HG03354 (cell line): ENCODE results near the gene MYCBP.
"Not testable (repeated sequence)": the region's sequence is repeated elsewhere in the genome, so short reads cannot be mapped to it uniquely, and the experiment has no call there.

Experiments used
- ATAC-seq: cut with Tn5 transposase; IDR thresholded peaks from one replicate; pipeline ENCODE4 v1.9.1; 2021; ENCODE audit warnings: mild to moderate bottlenecking; ENCODE audit not compliant: unreplicated experiment, poor library complexity, severe bottlenecking

The MYCBP gene

GRCh38 chr1:38873027-38873969 is at the start of gene MYCBP:
Gene MYCBP, minus strand, starts transcription at chr1:38873348. Its CDS starts 43 bp downstream, at chr1:38873305.
- peak; percentile 97 for ATAC-seq

GRCh38 chr1:38919130-38919529 is 46.0 kb upstream of the MYCBP start:
- no peak for ATAC-seq

DNA sequence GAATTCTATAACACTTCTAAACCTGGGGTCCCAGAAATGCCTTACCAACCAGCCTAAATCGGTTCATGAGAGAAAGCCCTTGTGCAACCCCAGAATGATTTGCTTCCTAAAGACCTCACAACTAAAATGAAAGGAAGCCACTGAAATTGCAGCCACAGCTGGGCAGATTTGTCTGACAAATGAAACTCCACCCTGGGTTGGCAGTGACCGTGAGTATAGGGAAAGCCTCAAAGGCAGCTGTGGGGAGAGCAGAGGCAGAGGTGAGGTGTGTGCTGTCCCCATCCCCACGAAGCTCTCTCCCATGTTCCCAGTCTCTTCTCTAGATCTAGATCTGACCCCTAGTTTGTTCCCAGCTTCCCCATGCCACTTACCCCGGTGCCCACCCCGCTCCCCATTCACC is 45.4 kb upstream of the MYCBP start:
- no peak for ATAC-seq

- ATAC-seq: no peak
Observed at GRCh38 chr1:38917772-38918171, 44.6 kb upstream of the MYCBP start.

GRCh38 chr1:38917337-38917736 is 44.2 kb upstream of the MYCBP start:
- ATAC-seq: no peak

- ATAC-seq: no peak
Observed at GRCh38 chr1:38915352-38915948, 42.3 kb upstream of the MYCBP start.

- ATAC-seq: not testable (repeated sequence)
Observed at GRCh38 chr1:38914908-38915307, 41.8 kb upstream of the MYCBP start.

GRCh38 chr1:38908821-38909220 is 35.7 kb upstream of the MYCBP start:
- ATAC-seq: no peak

GRCh38 chr1:38905985-38906384 is 32.8 kb upstream of the MYCBP start:
- no peak for ATAC-seq

- ATAC-seq: no peak
Observed at GRCh38 chr1:38899560-38899959, 26.4 kb upstream of the MYCBP start.

GRCh38 chr1:38898653-38899230 is 25.6 kb upstream of the MYCBP start:
- ATAC-seq: no peak

DNA sequence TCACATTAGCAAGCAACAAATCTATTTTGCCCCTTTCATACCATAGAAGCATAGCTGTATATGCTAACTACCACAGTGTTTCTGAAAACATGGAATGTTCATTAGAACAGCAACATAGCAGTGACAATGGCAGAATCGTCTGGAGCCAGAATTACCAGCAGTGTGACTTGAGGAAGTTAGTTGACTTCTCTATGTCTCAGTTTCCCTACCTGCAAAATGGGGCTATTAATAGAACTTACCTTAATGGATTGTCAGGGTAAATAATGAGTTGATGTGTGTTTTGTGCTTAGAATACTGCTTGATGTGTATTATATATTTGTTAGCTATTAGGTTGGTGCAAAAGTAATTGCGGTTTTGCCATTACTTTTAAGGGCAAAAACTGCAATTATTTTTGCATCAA is 23.0 kb upstream of the MYCBP start:
- no peak for ATAC-seq

DNA sequence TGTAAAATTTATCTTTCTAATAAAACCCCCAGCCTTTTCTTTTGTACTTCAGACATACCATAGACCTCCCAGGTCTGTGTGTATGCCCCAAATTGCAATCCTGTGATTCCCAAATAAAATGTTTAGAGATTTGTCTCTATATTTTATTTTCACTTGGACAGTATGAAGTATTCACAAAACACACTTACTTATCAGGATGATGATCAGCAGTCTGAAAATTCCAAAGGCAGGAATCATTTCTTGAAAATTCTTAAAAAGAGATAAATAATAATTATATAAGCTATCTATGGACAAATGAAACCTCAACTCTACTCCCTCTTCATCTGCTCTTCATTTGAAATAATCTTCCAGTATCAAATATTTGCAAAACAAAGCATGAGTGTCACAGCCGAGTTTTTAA is 19.8 kb upstream of the MYCBP start:
- no peak for ATAC-seq

- no peak for ATAC-seq
Observed at GRCh38 chr1:38891753-38892152, 18.6 kb upstream of the MYCBP start.

GRCh38 chr1:38889589-38889988 is 16.4 kb upstream of the MYCBP start:
- ATAC-seq: no peak

GRCh38 chr1:38888423-38889333 is 15.5 kb upstream of the MYCBP start:
- ATAC-seq: no peak

- ATAC-seq: no peak
Observed at GRCh38 chr1:38885092-38885491, 11.9 kb upstream of the MYCBP start.

DNA sequence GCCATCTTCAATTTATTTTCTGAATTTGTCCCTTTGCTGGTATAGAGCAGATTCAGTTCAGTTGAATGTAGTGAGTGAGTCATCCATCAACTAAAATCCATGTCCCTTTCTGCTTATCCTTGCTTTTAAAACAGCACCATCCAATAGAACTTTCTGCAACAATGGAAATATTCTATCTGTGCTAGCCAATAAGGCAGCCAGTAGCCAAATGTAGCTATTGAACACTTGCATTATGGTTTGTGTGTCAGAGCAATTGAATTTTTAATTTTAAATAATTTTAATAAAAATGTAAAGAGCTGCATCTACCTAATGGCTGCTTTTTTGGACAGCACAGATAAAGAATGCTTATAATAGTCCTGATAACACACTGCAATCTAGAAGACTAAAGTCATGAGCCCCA is 8.3 kb upstream of the MYCBP start, which contains the start of gene GJA9:
TSS of gene GJA9 (minus strand) at position 101 of the 400 bp plus-strand sequence. CDS start 5,489 bp downstream, outside the sequence.
- no peak for ATAC-seq

GRCh38 chr1:38875811-38876210 is 2.7 kb upstream of the MYCBP start:
- no peak for ATAC-seq
